Lower lobe of right lung (tissue), 2 donors: Measurements from ENCODE around the gene AK8. TPM values are rescaled to one million over a fixed set of nuclear protein-coding genes. Genes with fewer than 3 reads are reported as not detected.

ENCODE experiments used
- ATAC-seq, 2 donors: fragments of 200-7000 bp; cut with Tn5 transposase; one replicate each; pipeline ENCODE4 v1.9.1; 2020 to 2022; ENCODE audit warnings: mild to moderate bottlenecking in 2 of 2, moderate library complexity in 2 of 2
- DNase-seq: peaks from one replicate; pipeline ENCODE4 v3.0.0-alpha.2; 2020
- H3K27ac ChIP-seq: fragments of 200-600 bp; one replicate; pipeline ENCODE4 v1.8.0; 2022
- H3K27me3 ChIP-seq: fragments of 200-600 bp; one replicate; pipeline ENCODE4 v1.8.0; 2022; ENCODE audit warnings: low read depth
- H3K36me3 ChIP-seq: fragments of 200-600 bp; one replicate; pipeline ENCODE4 v1.8.0; 2022; ENCODE audit warnings: mild to moderate bottlenecking
- H3K4me1 ChIP-seq: fragments of 200-600 bp; one replicate; pipeline ENCODE4 v1.8.0; 2022
- H3K4me3 ChIP-seq: fragments of 200-600 bp; one replicate; pipeline ENCODE4 v1.8.0; 2022; ENCODE audit warnings: mild to moderate bottlenecking
- H3K9me3 ChIP-seq: fragments of 200-600 bp; one replicate; pipeline ENCODE4 v1.8.0; 2022
- CTCF ChIP-seq: fragments of 200-600 bp; IDR thresholded peaks from one replicate; pipeline ENCODE4 v1.8.0; 2022; ENCODE audit warnings: antibody characterized with exemption, mild to moderate bottlenecking
- intact Hi-C: fragments of 100-400 bp; cut with DNase I; formaldehyde crosslinking; loops from one replicate; pipeline ENCODE4 v1.11.0; 2022
- total RNA-seq: library from RNA; stranded (reverse); fragmentation: NEBNext Ultra II Directional; extraction: Animal tissue kit (Norgen Biotek cat#: 25700); gene quantifications from one replicate; pipeline ENCODE4 v1.2.1, GENCODE V29; 2021
- donor health status: DM: no; HTN: yes; CAD: no; lungs with severe emphysema.

AK8 gene
- total RNA-seq, 1 donor from 2014 or later, result 6.1 TPM

- H3K4me3 ChIP-seq, result no peak overlapping the region
- DNase-seq (peak; percentile 65), ATAC-seq (peak; percentile 77 to 78)
- intact Hi-C loops, result no loop called here
- no peaks in the 10 kb centered on the region for H3K9me3 ChIP-seq
- peaks cover 5% of the 10 kb centered on the region for H3K4me1 ChIP-seq
- H3K27ac ChIP-seq, result peak overlapping the region; percentile 24
- H3K36me3 ChIP-seq, result no peaks in the 10 kb centered on the region
- TF ChIP-seq CTCF, result no peak
- no peaks in the 10 kb centered on the region for H3K27me3 ChIP-seq
Measured at GRCh38 chr9:132752877-132753592, 125.0 kb downstream of the AK8 start.

DNA sequence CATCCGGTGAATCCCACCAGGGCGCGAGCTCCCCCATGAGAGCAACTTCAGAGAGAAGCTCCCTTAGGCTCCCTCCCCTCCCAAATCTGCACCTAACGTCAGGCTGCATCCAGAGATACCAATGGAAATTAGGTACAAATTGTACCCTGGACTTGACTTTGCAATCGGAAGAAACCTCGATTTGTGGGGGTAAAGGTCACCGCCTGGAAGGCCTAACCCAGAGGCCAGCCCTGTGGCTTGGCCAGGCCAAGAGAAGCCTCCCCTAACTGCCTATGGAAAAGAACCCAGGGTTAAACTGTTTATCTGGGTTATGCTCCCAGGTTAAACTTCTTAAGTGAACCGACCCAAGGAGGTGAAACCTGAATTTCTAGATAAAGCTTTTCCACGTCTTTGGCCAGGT is 127.4 kb downstream of the AK8 start:
- intact Hi-C loops, result no loop called here
- no peak for DNase-seq
- no peaks in the 10 kb centered on the region for H3K9me3 ChIP-seq

GRCh38 chr9:132749306-132749705 is 128.8 kb downstream of the AK8 start:
- DNase-seq, result no peak

More for the DNA sequence above, 127.4 kb downstream of the AK8 start:
- peaks cover 3% of the 10 kb centered on the region for H3K27me3 ChIP-seq
- TF ChIP-seq CTCF, result no peak
- H3K4me1 ChIP-seq, result peaks cover 5% of the 10 kb centered on the region
- no peak overlapping the region for H3K27ac ChIP-seq
- no peak overlapping the region for H3K4me3 ChIP-seq
- ATAC-seq, result no peak
- H3K36me3 ChIP-seq, result no peaks in the 10 kb centered on the region

DNA sequence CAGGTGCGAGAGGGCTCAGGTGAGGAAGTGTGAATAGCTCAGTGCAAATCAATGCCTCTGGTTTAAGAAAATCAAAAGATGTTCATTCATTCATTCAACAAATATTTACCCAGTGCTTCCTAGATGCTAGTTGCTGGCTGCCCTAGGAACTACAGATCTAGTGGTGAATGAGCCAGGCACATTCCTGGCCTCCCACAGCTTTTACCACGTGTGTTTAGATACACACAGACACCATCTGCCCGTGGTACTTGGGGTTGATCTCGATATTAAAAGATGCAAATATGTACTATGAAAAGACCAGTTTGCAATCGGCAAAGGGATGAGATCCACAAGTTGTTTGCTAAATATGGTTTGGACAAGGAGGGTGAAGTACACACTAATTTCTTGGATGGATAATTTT is 129.6 kb downstream of the AK8 start:
- ATAC-seq (no peak), DNase-seq (no peak)
- H3K27ac ChIP-seq, result no peak overlapping the region
- intact Hi-C loops, result no loop called here
- TF ChIP-seq CTCF, result no peak
- H3K4me1 ChIP-seq, result peaks cover 3% of the 10 kb centered on the region
- no peaks in the 10 kb centered on the region for H3K9me3 ChIP-seq
- no peaks in the 10 kb centered on the region for H3K36me3 ChIP-seq
- no peak overlapping the region for H3K4me3 ChIP-seq
- peaks cover 18% of the 10 kb centered on the region for H3K27me3 ChIP-seq

More at GRCh38 chr9:132749306-132749705, 128.8 kb downstream of the AK8 start:
- Histone ChIP-seq H3K27ac (no peak overlapping the region), H3K36me3 (no peaks in the 10 kb centered on the region), H3K4me3 (no peak overlapping the region), H3K27me3 (peaks cover 9% of the 10 kb centered on the region), H3K4me1 (peaks cover 5% of the 10 kb centered on the region), H3K9me3 (no peaks in the 10 kb centered on the region)
- intact Hi-C loops, result no loop called here
- ATAC-seq, result no peak
- TF ChIP-seq CTCF, result no peak

DNA sequence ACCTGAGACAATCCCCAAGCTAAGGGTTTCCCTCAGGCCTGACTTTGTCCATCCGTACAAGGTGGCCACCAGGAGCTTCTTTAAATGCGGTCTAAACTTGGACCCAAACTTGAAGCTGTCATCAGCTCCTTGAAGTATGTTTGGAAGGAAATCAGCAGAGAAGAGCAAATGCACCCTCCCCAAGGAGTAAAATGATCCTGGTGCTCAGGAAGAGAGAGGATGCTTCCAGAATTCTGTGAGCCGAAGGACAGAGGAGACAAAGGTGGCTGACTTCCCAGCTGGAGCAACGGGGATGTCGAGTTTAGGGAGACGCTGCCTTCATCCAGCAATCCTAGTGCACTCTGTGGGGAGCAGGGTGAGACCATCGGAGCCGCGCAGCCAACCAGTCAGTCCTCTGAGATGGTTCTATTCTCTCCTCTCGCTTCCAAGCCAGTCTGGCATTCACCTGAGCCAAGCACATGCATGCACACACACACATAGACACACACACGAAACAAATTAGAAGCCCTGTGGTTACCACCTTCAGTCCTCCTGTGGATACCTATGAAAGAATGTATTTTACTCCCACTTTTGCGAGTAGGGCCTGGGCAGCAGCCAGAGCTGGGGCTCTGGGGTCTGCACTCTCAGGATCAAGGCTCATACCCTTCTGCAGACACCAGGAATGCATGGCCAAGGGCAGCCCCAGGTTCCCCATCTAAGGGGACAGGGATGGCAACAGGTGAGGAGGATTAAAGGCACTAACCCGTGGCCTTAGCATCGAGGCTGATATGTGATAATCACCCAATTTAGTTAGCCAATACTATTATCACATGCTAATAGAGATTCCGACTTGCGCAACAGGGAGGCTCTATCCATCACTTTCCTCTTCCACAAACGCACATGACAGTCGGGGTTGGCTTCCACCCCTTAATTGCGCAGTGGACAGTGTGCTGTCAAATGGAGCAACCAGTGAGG is 132.1 kb downstream of the AK8 start:
- Histone ChIP-seq H3K27me3 (peaks cover 32% of the 10 kb centered on the region), H3K4me1 (no peaks in the 10 kb centered on the region), H3K4me3 (no peak overlapping the region), H3K9me3 (no peaks in the 10 kb centered on the region), H3K27ac (no peak overlapping the region), H3K36me3 (no peaks in the 10 kb centered on the region)
- no peak for DNase-seq
- intact Hi-C loops, result no loop called here
- ATAC-seq, result no peak
- TF ChIP-seq CTCF, result no peak
